ENCODE data around the gene MYBPHL.

- TF ChIP-seq, protein P1, sequence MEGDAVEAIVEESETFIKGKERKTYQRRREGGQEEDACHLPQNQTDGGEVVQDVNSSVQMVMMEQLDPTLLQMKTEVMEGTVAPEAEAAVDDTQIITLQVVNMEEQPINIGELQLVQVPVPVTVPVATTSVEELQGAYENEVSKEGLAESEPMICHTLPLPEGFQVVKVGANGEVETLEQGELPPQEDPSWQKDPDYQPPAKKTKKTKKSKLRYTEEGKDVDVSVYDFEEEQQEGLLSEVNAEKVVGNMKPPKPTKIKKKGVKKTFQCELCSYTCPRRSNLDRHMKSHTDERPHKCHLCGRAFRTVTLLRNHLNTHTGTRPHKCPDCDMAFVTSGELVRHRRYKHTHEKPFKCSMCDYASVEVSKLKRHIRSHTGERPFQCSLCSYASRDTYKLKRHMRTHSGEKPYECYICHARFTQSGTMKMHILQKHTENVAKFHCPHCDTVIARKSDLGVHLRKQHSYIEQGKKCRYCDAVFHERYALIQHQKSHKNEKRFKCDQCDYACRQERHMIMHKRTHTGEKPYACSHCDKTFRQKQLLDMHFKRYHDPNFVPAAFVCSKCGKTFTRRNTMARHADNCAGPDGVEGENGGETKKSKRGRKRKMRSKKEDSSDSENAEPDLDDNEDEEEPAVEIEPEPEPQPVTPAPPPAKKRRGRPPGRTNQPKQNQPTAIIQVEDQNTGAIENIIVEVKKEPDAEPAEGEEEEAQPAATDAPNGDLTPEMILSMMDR (IDR thresholded peaks at IDR 0.05): no peak
- TF ChIP-seq POLR2AphosphoS5 (IDR thresholded peaks at IDR 0.05): no peak
- TF ChIP-seq POLR2A (IDR thresholded peaks at IDR 0.05): no peak
Observed at GRCh38 chr1:109255097-109255651, 51.6 kb downstream of the MYBPHL start.
